ENCODE measurements around the gene LETMD1. TPM values are rescaled to one million over a fixed set of nuclear protein-coding genes. Genes with fewer than 3 reads are reported as not detected.

The LETMD1 gene
- total RNA-seq, 2 experiments from 2014 or later: 51.8 to 54.1 TPM

DNA sequence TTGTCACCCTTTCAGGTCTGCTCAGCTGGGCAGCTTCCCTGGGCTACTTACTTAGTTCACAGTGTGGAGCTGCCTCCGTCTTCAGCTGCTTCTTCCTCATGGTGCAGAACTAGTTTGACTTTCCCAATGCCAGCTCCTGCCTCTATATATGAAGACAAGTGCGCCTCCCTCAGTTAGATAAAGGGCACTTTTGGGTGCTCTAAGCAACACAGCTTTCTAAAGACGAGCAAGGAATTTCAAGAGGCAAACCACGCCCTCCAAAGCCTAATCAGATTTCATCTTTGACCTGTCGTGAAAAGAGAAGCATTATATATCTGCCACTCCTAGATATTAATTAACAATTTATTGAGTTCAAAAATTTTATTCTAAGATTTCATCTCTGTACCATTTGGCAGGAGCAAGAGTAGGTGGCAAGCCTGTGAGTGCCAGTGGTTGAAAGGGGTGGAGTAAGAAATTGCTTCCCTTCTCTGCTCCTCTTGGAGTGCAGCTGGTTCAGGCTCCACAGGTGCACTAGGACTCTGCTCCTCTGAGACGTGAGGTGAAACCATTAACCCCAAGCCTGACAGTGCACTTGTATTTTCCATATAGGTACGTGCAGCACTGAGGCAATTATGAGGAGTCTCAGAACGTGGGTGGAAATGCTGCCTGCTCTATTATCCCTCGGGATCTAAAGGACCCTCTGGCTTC lies 19.9 kb upstream of the LETMD1 start:
- H3K4me1 ChIP-seq (ENCODE audit: insufficient read depth, low read length): peaks cover 41% of the 10 kb centered on the region
- no peak overlapping the region for H3K27ac ChIP-seq (ENCODE audit: low read depth in 1 of 2, low read length in 2 of 2)
- H3K36me3 ChIP-seq (ENCODE audit: insufficient read depth, low read length): no peaks in the 10 kb centered on the region
- peaks cover 43% of the 10 kb centered on the region for H3K4me1 Mint-ChIP-seq (ENCODE audit: low read depth)
- CTCF ChIA-PET: interaction anchor here (0.7 to 1.7 kb wide), 5 partner anchors 17 to 263 kb away, joined by 3 to 6 read pairs (median 4); no protein-coding TSS in a partner anchor
- H3K9me3 ChIP-seq (ENCODE audit: control insufficient read depth in 1 of 2, insufficient read depth in 1 of 2, low read length in 2 of 2): no peaks in the 10 kb centered on the region
- H3K27ac Mint-ChIP-seq: peak overlapping the region; percentile 75
- H3K4me3 ChIP-seq (ENCODE audit: low read length): no peak overlapping the region
- no peaks in the 10 kb centered on the region for H3K27me3 Mint-ChIP-seq
- peak overlapping the region; percentile 69 for H3K4me3 Mint-ChIP-seq
- TF ChIP-seq, protein P1, sequence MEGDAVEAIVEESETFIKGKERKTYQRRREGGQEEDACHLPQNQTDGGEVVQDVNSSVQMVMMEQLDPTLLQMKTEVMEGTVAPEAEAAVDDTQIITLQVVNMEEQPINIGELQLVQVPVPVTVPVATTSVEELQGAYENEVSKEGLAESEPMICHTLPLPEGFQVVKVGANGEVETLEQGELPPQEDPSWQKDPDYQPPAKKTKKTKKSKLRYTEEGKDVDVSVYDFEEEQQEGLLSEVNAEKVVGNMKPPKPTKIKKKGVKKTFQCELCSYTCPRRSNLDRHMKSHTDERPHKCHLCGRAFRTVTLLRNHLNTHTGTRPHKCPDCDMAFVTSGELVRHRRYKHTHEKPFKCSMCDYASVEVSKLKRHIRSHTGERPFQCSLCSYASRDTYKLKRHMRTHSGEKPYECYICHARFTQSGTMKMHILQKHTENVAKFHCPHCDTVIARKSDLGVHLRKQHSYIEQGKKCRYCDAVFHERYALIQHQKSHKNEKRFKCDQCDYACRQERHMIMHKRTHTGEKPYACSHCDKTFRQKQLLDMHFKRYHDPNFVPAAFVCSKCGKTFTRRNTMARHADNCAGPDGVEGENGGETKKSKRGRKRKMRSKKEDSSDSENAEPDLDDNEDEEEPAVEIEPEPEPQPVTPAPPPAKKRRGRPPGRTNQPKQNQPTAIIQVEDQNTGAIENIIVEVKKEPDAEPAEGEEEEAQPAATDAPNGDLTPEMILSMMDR (IDR thresholded peaks at IDR 0.05): peak; percentile 36
- intact Hi-C loops (cut with DNase I, micrococcal nuclease): loop anchor here (1.0 to 5.0 kb wide), 2 partner anchors 201 to 203 kb away; no protein-coding TSS in a partner anchor
- POLR2A ChIA-PET: interaction anchor here (1.0 kb wide), 1 partner anchor 249 kb away, joined by 3 read pairs; no protein-coding TSS in a partner anchor
- H3K9me3 Mint-ChIP-seq: no peaks in the 10 kb centered on the region
- H3K36me3 Mint-ChIP-seq (ENCODE audit: low read depth): peaks cover 5% of the 10 kb centered on the region
- DNase-seq (peak in 5 of 14 experiments; percentile 3 to 62 (median 45)), ATAC-seq (ENCODE audit: poor library complexity) (no peak)
- H3K27me3 ChIP-seq (ENCODE audit: control insufficient read depth in 1 of 2, insufficient read depth in 2 of 2, low read length in 2 of 2): no peaks in the 10 kb centered on the region

DNA sequence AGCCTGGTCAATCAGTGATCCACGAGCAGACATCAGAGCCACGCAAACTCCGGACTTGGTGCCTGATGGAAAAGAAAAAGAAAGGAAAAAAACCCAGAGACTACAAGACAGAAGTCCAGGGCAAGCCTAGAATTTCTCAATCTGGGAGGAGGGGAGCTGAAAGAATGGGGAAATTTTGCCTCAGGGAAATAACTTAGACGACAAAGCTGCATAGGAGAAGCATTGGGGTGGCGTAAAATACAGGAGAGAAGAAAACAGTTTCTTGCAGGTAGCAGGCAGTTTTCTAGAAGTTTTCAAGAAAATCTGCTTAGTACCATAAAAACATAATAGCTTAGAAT lies 19.3 kb upstream of the LETMD1 start:
- H3K4me3 ChIP-seq (ENCODE audit: low read length): no peak overlapping the region
- Mint-ChIP-seq H3K4me3 (no peak overlapping the region), H3K27ac (no peak overlapping the region), H3K36me3 (ENCODE audit: low read depth) (peaks cover 5% of the 10 kb centered on the region), H3K4me1 (ENCODE audit: low read depth) (peaks cover 39% of the 10 kb centered on the region), H3K27me3 (no peaks in the 10 kb centered on the region), H3K9me3 (no peaks in the 10 kb centered on the region)
- DNase-seq: no peak
- TF ChIP-seq, protein P1 (IDR thresholded peaks at IDR 0.05): no peak
- intact Hi-C loops (cut with DNase I, micrococcal nuclease): loop anchor here (1.0 to 5.0 kb wide), 2 partner anchors 201 to 203 kb away; no protein-coding TSS in a partner anchor
- no peaks in the 10 kb centered on the region for H3K36me3 ChIP-seq (ENCODE audit: insufficient read depth, low read length)
- no peaks in the 10 kb centered on the region for H3K9me3 ChIP-seq (ENCODE audit: control insufficient read depth in 1 of 2, insufficient read depth in 1 of 2, low read length in 2 of 2)
- no peak overlapping the region for H3K27ac ChIP-seq (ENCODE audit: low read depth in 1 of 2, low read length in 2 of 2)
- H3K27me3 ChIP-seq (ENCODE audit: control insufficient read depth in 1 of 2, insufficient read depth in 2 of 2, low read length in 2 of 2): no peaks in the 10 kb centered on the region
- H3K4me1 ChIP-seq (ENCODE audit: insufficient read depth, low read length): peaks cover 36% of the 10 kb centered on the region
- POLR2A ChIA-PET: no interaction called here
- CTCF ChIA-PET: interaction anchor here (1.1 to 1.7 kb wide), 3 partner anchors 20 to 264 kb away, joined by 3 to 5 read pairs (median 4); no protein-coding TSS in a partner anchor
- no peak for ATAC-seq (ENCODE audit: poor library complexity)

DNA sequence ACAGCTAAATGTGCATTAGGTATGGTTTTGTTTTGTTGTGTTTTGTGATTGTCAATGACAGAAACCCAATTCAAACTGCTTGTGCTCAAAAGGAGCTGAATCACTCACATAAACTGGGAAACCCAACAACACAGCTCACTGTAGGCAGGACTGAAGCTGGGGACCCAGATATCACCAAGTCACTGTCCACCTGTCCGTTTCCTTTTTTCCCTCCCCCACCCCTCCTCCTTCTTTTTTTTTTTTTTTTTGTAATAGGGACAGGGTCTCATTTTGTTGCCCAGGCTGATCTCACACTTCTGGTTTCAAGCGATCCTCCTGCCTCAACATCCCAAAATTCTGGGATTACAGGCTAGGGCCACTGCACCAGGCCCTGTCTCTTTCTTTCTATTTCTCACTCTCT lies 15.1 kb upstream of the LETMD1 start:
- no peak for DNase-seq
- CTCF ChIA-PET: no interaction called here
- POLR2A ChIA-PET: interaction anchor here (0.6 kb wide), 1 partner anchor 312 kb away, joined by 3 read pairs; no protein-coding TSS in a partner anchor
- H3K4me1 Mint-ChIP-seq (ENCODE audit: low read depth): peaks cover 4% of the 10 kb centered on the region
- Histone ChIP-seq H3K27ac (ENCODE audit: low read depth in 1 of 2, low read length in 2 of 2) (no peak overlapping the region), H3K4me3 (ENCODE audit: low read length) (no peak overlapping the region), H3K9me3 (ENCODE audit: control insufficient read depth in 1 of 2, insufficient read depth in 1 of 2, low read length in 2 of 2) (no peaks in the 10 kb centered on the region), H3K36me3 (ENCODE audit: insufficient read depth, low read length) (no peaks in the 10 kb centered on the region), H3K27me3 (ENCODE audit: control insufficient read depth in 1 of 2, insufficient read depth in 2 of 2, low read length in 2 of 2) (no peaks in the 10 kb centered on the region), H3K4me1 (ENCODE audit: insufficient read depth, low read length) (peaks cover 2% of the 10 kb centered on the region)
- no peaks in the 10 kb centered on the region for H3K36me3 Mint-ChIP-seq (ENCODE audit: low read depth)
- no peak overlapping the region for H3K27ac Mint-ChIP-seq
- intact Hi-C loops (cut with DNase I, micrococcal nuclease): no loop called here
- no peaks in the 10 kb centered on the region for H3K9me3 Mint-ChIP-seq
- ATAC-seq (ENCODE audit: poor library complexity): no peak
- TF ChIP-seq, protein P1 (IDR thresholded peaks at IDR 0.05): no peak
- H3K4me3 Mint-ChIP-seq: no peak overlapping the region
- H3K27me3 Mint-ChIP-seq: no peaks in the 10 kb centered on the region

All from CD4-positive, alpha-beta T cell (primary cell).